Measurements from ENCODE around the gene SHH. TPM values are rescaled to one million over a fixed set of nuclear protein-coding genes. Genes with fewer than 3 reads are reported as not detected.

Gene SHH
- total and polyA plus RNA-seq, 2 of the 13 experiments (the other 11 are each of a cell fraction or from before 2014, with no cell fraction given): 1.9 to 3.4 TPM

- in situ Hi-C loops (cut with HindIII; ENCODE audit: extremely low pct_ligation_motif_present, low pct_unique_long_range_greater_than_20kb) (no loop called here), intact Hi-C loops (cut with micrococcal nuclease; ENCODE audit: unreplicated experiment) (no loop called here)
- Histone ChIP-seq H3K79me2 (ENCODE audit: insufficient read depth, low read length) (no peaks in the 10 kb centered on the region), H3K4me3 (replicated peaks in 1 of 3; ENCODE audit: insufficient read depth in 1 of 3, low read depth in 2 of 3, low read length in 3 of 3) (no peak overlapping the region), H3K27me3 (ENCODE audit: control insufficient read depth in 1 of 2, insufficient read depth in 2 of 2, low read length in 2 of 2) (peaks cover 4 to 42% of the 10 kb centered on the region in 2 experiments), H3K4me2 (ENCODE audit: low read depth, low read length) (no peak overlapping the region), H3K36me3 (replicated peaks in 1 of 2; ENCODE audit: control insufficient read depth in 1 of 2, insufficient read depth in 2 of 2, low read length in 2 of 2) (no peaks in the 10 kb centered on the region), H3K4me1 (ENCODE audit: insufficient read depth, low read length) (peaks cover 26% of the 10 kb centered on the region), H4K20me1 (ENCODE audit: insufficient read depth, low read length) (no peaks in the 10 kb centered on the region), H3K9ac (ENCODE audit: insufficient read depth, low read depth, low read length) (no peak overlapping the region), H3K27ac (ENCODE audit: extremely low read length, insufficient read depth, low read length) (no peak overlapping the region), H2AFZ (ENCODE audit: low read length) (no peak overlapping the region), H3K9me3 (ENCODE audit: low read length) (no peaks in the 10 kb centered on the region)
- no peak for FAIRE-seq
- 67% methylated on average over 4 of the region's 17 CpGs for WGBS (ENCODE audit: low lambda C conversion rate)
- POLR2A ChIA-PET: no interaction called here
- no TSS peak for BruUV-seq (replicated peaks)
- no peak for TF ChIP-seq ZNF33A (CRISPR knock-in tag; IDR thresholded peaks at IDR 0.05; ENCODE audit: borderline replicate concordance)
- no peak for DNase-seq (ENCODE audit: low spot score)
- ATAC-seq: no peak
- CTCF ChIA-PET (ENCODE audit: low intra/inter-chr PET ratio, low total read pairs): no interaction called here
Observed at GRCh38 chr7:155829796-155830470, 17.7 kb upstream of the SHH start.

GRCh38 chr7:155825336-155825735, 13.1 kb upstream of the SHH start:
- WGBS (ENCODE audit: low lambda C conversion rate): 29% methylated on average over 3 of the region's 3 CpGs
- Histone ChIP-seq H4K20me1 (ENCODE audit: insufficient read depth, low read length) (no peaks in the 10 kb centered on the region), H3K4me1 (ENCODE audit: insufficient read depth, low read length) (peaks cover 6% of the 10 kb centered on the region; the same call in 1 of the 2 replicates), H3K36me3 (replicated peaks in 1 of 2; ENCODE audit: control insufficient read depth in 1 of 2, insufficient read depth in 2 of 2, low read length in 2 of 2) (no peaks in the 10 kb centered on the region), H3K9me3 (ENCODE audit: low read length) (no peaks in the 10 kb centered on the region), H3K79me2 (ENCODE audit: insufficient read depth, low read length) (no peaks in the 10 kb centered on the region), H2AFZ (ENCODE audit: low read length) (no peak overlapping the region), H3K27ac (ENCODE audit: extremely low read length, insufficient read depth, low read length) (no peak overlapping the region), H3K4me2 (ENCODE audit: low read depth, low read length) (no peak overlapping the region), H3K27me3 (ENCODE audit: control insufficient read depth in 1 of 2, insufficient read depth in 2 of 2, low read length in 2 of 2) (peaks cover 4 to 44% of the 10 kb centered on the region in 2 experiments), H3K4me3 (replicated peaks in 1 of 3; ENCODE audit: insufficient read depth in 1 of 3, low read depth in 2 of 3, low read length in 3 of 3) (no peak overlapping the region), H3K9ac (ENCODE audit: insufficient read depth, low read depth, low read length) (no peak overlapping the region)
- FAIRE-seq: no peak
- no TSS peak for BruUV-seq (replicated peaks)
- TF ChIP-seq ZNF607 (CRISPR knock-in tag; IDR thresholded peaks at IDR 0.05; ENCODE audit: borderline replicate concordance) (no peak), ZNF33A (CRISPR knock-in tag; IDR thresholded peaks at IDR 0.05; ENCODE audit: borderline replicate concordance) (no peak), SOX6 (IDR thresholded peaks at IDR 0.05) (no peak), SOX6 (CRISPR knock-in tag; IDR thresholded peaks at IDR 0.05) (no peak), ZNF230 (CRISPR knock-in tag; IDR thresholded peaks at IDR 0.05) (no peak), ZNF510 (CRISPR knock-in tag; IDR thresholded peaks at IDR 0.05; ENCODE audit: low read depth) (no peak), FOXM1 (CRISPR knock-in tag; IDR thresholded peaks at IDR 0.05) (no peak), TCF12 (IDR thresholded peaks at IDR 0.05) (no peak), TCF12 (CRISPR knock-in tag; IDR thresholded peaks at IDR 0.05) (no peak), NRL (CRISPR knock-in tag; IDR thresholded peaks at IDR 0.05; ENCODE audit: borderline replicate concordance) (no peak), NFYC (CRISPR knock-in tag; IDR thresholded peaks at IDR 0.05) (no peak), MEIS2 (CRISPR knock-in tag; IDR thresholded peaks at IDR 0.05) (no peak), NCOA2 (CRISPR knock-in tag; IDR thresholded peaks at IDR 0.05) (no peak)
- TF ChIP-seq, protein P1, sequence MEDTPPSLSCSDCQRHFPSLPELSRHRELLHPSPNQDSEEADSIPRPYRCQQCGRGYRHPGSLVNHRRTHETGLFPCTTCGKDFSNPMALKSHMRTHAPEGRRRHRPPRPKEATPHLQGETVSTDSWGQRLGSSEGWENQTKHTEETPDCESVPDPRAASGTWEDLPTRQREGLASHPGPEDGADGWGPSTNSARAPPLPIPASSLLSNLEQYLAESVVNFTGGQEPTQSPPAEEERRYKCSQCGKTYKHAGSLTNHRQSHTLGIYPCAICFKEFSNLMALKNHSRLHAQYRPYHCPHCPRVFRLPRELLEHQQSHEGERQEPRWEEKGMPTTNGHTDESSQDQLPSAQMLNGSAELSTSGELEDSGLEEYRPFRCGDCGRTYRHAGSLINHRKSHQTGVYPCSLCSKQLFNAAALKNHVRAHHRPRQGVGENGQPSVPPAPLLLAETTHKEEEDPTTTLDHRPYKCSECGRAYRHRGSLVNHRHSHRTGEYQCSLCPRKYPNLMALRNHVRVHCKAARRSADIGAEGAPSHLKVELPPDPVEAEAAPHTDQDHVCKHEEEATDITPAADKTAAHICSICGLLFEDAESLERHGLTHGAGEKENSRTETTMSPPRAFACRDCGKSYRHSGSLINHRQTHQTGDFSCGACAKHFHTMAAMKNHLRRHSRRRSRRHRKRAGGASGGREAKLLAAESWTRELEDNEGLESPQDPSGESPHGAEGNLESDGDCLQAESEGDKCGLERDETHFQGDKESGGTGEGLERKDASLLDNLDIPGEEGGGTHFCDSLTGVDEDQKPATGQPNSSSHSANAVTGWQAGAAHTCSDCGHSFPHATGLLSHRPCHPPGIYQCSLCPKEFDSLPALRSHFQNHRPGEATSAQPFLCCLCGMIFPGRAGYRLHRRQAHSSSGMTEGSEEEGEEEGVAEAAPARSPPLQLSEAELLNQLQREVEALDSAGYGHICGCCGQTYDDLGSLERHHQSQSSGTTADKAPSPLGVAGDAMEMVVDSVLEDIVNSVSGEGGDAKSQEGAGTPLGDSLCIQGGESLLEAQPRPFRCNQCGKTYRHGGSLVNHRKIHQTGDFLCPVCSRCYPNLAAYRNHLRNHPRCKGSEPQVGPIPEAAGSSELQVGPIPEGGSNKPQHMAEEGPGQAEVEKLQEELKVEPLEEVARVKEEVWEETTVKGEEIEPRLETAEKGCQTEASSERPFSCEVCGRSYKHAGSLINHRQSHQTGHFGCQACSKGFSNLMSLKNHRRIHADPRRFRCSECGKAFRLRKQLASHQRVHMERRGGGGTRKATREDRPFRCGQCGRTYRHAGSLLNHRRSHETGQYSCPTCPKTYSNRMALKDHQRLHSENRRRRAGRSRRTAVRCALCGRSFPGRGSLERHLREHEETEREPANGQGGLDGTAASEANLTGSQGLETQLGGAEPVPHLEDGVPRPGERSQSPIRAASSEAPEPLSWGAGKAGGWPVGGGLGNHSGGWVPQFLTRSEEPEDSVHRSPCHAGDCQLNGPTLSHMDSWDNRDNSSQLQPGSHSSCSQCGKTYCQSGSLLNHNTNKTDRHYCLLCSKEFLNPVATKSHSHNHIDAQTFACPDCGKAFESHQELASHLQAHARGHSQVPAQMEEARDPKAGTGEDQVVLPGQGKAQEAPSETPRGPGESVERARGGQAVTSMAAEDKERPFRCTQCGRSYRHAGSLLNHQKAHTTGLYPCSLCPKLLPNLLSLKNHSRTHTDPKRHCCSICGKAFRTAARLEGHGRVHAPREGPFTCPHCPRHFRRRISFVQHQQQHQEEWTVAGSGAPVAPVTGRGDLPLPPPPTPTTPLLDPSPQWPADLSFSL (CRISPR knock-in tag; IDR thresholded peaks at IDR 0.05): no peak
- POLR2A ChIA-PET: no interaction called here
- in situ Hi-C loops (cut with HindIII; ENCODE audit: extremely low pct_ligation_motif_present, low pct_unique_long_range_greater_than_20kb) (no loop called here), intact Hi-C loops (cut with micrococcal nuclease; ENCODE audit: unreplicated experiment) (no loop called here)
- DNase-seq (ENCODE audit: low spot score): no peak
- CTCF ChIA-PET (ENCODE audit: low intra/inter-chr PET ratio, low total read pairs): no interaction called here
- no peak for ATAC-seq

Data from HepG2 (cell line).